HG03378 (cell line): ENCODE data around the gene IPP.
"Not testable (repeated sequence)": the region's sequence is repeated elsewhere in the genome, so short reads cannot be mapped to it uniquely, and the experiment has no call there.

Experiments
- ATAC-seq: cut with Tn5 transposase; IDR thresholded peaks from one replicate; pipeline ENCODE4 v1.9.1; 2021; ENCODE audit warnings: mild to moderate bottlenecking, moderate library complexity; ENCODE audit not compliant: unreplicated experiment

IPP gene

DNA sequence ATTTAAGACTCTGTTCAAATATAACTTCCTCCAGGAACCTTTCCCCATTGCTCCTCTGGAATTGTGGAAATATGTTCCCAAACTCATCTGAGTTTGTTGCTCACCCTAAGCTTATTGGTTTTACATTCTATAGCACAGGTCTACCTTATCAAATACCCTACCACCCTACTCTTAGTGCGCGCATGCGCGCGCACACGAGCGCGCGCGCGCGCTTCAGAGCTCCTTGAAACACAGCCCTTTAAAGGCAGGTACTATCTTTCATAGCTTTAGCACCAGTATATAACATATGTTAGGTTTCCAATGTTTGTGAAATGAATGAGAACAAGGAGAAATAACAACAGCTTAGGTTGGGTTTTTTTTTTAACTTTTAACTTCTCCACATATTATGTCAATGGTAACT lies 3.5 kb downstream of the IPP start:
- ATAC-seq: no peak

DNA sequence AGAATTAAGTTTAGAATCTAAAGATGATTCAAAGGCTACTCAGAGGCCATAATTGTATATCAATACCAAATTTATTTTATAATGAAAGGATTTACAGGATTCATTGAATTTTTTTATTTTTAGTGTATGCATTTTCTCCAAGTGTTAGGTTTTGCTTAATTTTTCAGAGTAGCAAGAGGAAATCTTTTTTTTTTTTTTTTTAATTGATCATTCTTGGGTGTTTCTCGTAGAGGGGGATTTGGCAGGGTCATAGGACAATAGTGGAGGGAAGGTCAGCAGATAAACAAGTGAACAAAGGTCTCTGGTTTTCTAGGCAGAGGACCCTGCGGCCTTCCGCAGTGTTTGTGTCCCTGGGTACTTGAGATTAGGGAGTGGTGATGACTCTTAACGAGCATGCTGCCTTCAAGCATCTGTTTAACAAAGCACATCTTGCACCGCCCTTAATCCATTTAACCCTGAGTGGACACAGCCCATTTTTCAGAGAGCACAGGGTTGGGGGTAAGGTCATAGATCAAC lies 10.8 kb downstream of the IPP start:
- not testable (repeated sequence) for ATAC-seq

DNA sequence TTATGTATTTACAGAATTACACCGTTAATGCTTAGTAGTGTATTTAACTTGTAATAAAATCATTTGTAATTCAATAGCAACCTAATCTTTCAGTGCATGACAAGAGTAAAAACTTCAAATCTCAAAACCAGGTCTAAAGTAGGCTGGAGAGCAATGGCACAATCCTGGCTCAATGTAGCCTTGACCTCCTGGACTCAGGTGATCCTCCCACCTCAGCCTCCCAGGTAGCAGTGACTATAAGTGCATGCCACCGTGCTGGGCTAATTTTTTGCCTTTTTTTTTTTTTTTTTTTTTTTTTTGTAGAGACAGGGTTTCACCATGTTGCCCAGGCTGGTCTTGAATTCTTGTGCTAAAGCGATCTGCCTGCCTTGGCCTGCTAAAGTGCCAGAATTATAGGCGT lies 11.3 kb downstream of the IPP start:
- ATAC-seq: no peak

DNA sequence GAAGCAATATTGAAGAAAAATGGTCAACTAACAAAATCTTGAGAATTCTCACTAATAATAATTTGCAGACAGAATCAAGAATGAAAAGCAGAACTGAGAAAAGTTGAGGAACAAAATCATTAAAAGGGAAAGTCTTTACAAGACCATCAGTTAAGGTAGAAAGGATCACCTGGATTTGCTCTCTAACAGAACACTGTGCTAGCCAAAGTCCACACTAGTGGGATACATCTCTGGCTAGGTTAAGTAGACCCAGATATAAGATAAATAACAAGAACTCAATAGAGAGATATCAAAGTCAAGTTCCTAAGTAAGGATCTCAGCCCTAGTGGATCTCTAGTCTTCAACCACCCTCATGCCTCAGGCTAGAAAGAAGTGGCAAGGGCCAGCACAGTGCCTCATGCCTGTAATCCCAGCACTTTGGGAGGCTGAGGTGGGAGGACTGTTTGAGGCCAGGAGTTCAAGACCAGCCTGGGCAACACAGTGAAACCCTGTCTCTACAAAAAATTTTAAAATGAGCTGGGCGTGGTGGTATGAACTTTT lies 19.6 kb downstream of the IPP start:
- ATAC-seq: no peak

DNA sequence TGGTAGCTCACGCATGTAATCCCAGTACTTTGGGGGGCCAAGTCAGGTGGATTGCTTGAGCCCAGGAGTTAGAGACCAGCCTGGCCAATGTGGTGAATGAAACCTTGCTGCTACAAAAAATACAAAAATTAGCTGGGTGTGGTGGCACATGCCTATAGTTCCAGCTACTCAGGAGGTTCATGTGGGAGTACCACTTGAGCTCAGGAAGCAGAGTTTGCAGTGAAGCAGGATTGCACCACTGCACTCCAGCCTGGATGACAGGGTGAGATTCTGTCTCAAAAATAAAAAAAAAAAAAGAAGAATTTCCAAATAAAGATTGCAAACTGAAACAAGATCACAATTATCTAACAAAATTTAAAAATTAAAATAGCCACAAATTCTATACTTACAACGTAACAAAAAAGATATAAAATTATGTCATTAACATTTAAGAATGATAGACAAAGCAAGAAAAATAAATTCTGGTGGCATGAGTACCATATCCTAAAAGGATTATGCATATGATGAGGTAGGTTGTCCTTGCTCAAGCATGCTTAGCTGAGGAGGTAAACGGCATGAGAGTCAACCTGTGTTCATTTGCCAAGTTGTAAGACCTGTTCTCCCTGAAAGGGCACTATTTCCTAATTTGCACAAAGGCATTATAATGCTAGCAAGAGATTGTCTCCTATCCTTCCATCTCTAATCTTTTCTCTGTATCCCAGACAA lies 20.2 kb downstream of the IPP start:
- ATAC-seq: no peak

DNA sequence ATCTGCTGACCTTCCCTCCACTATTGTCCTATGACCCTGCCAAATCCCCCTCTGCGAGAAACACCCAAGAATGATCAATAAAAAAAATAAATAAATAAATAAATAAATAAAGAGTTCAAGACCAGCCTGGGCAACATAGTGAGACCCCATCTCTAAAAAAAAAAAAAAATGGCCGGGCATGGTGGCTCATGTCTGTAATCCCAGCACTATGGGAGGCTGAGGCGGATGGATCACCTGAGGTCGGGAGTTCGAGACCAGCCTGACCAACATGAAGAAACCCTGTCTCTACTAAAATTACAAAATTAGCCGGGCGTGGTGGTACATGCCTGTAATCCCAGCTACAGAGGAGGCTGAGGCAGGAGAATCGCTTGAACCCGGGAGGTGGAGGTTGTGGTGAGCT lies 24.4 kb downstream of the IPP start:
- ATAC-seq: not testable (repeated sequence)

DNA sequence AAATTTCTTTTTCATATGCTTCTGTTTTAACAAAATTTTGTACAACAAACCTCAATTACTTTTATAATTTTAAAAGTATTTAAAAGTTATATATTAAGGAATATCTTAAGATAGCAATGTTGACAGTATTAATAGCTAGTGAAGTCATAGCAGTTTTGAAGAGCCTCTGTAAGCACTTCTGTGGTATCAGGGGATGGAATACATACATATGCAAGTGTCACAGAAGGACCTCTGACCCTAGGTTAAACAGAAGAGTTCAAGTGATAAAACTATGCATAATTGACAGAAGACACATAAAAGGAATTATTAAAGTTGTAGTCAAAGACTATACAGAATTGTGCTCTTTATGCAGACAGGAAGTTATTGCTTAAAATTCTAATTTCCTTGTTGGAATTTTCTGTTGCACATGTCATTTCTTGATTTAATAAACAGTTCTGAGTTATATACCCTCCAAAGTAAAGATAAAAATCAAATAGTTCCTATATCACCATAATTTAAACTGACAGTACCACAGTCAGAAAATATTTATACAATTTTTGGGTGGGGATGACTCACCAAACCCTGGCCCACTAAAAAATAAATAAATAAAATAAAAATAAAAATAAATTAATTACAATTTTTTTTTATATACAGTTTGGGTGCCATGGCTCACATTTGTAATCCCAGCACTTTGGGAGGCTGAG lies 27.1 kb downstream of the IPP start:
- no peak for ATAC-seq

DNA sequence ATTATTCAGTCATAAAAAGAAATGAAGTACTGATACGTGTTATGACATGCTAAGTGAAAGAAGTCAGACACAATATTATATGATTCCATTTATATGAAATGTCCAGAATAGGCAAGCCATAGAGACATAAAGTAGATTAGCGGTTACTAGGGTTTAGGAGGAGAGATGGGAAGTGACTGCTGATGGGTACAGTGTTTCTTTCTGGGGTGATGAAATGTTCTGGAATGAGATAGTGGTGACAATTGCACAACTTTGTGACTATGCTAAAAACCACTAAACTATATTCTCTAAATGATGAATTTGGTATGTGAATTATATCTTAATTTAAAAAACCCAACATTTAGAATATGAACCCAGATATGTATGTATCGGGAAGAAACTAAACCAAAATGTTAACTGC lies 27.6 kb downstream of the IPP start:
- ATAC-seq: no peak

DNA sequence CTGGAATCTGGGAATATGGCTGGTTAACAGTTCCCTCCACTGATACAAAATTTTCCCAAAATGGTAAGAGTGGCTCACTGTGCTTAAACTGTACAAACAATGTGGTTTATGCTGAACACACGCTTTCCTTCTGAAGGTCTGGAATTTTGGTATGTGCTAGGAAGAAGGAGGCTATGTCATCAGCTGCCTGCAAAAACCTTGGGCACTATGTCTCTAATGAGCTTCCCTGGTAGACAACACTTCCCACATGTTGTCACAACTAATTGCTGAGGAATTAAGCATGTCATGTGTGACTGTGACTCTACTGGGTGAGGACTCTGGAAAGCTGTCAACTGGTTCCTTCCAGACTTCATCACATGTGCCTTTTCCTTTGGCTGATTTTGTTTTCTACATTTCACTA lies 29.2 kb downstream of the IPP start:
- no peak for ATAC-seq

DNA sequence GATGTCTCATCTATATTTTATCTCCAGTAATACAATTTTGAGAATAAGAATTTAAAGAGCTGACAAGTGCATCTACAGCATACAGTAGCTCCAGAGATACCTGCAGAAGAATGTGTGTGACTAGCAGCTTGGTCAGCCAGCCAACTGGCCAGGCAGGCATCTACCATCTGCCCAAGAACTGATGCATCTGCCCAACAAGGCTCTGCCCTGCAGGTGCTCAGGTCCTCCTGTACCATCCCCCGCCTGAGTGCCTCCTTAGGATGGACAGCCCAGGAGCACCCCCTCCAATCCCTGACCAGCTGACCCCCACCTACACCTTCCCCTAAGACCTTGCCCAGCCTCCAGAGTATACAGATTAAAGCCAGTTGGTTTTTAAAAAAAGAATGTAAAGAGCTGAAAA lies 32.2 kb downstream of the IPP start:
- no peak for ATAC-seq

DNA sequence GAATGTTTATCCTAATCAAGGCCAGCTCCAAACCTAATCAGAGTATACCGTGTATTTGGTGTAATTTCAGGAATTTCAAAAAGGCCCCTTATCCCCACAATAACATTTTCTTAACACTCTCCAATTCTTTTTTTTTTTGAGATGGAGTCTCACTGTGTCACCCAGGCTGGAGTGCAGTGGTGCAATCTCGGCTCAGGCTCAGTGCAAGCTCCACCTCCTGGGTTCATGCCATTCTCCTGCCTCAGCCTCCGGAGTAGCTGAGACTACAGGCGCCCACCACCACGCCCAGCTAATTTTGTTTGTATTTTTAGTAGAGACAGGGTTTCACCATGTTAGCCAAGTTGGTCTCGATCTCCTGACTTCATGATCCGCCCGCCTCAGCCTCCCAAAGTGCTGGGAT lies 33.1 kb downstream of the IPP start:
- ATAC-seq: not testable (repeated sequence)

DNA sequence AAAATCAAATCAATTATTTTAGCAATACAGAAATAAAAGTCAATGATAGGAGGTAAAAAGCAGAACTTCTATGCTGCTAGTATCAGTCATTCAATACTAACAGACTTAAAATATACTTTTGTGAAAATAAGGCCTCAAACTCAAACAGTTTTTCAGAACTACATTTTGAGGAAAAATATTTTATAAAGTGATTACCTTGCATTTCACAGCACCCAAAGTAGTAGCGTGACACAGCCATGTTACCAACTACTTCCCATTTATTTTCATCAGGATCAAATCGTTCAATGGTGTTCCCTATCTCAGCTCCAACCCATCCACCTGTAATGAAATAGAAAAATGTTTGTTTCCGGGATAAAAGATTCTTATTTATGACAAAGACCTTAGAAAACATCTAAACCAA lies 33.8 kb downstream of the IPP start:
- no peak for ATAC-seq

DNA sequence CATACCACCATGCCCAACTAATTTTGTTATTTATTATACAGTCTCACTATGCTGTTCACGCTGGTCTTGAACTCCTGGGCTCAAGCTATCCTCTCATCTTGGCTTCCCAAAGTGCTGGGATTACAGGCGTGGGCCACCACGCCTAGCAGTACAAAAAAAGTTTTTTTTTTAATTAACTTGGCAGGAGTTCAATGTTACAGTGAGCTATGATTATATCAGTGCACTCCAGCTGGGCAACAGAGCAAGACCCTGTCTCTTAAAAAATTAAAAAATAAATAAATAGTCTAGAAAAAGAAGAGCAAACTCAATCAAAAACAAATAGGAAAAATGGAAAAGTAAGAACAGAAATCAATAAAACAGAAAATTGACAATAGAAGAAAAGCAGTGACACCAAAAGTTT lies 36.7 kb downstream of the IPP start:
- no peak for ATAC-seq

DNA sequence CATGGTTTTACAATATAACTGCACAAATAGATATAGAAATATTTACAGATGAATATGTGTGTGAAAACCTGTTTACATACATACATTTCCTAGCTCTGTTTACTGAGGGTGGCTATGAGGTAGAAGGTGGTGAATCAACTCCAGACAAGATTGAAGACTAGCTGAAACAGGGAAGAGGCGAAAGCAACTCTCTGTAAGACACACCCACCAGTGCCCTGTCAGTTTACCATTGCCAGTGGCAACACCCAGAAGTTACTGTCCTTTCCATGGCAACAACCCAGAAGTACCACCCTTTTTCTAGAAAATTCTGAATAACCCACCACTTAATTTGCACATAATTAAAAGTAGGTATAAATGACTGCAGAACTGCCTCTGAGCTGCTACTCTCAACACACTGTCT lies 45.8 kb downstream of the IPP start:
- ATAC-seq: no peak

DNA sequence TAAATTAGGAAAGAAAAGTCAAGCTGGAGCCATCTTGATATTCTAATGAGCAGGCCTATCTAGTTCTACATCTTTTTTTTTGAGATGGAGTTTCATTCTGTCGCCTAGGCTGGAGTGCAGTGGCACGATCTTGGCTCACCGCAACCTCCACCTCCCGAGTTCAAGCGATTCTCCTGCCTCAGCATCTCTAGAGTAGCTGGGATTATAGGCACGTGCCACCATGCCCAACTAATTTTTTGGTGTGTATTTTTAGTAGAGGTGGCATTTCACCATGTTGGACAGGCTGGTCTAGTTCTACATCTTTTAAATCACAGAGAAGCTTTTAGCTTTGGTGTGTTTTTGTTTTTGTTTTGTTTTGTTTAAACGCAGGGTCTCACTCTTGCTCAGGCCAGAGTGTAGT lies 55.6 kb downstream of the IPP start:
- ATAC-seq: no peak

DNA sequence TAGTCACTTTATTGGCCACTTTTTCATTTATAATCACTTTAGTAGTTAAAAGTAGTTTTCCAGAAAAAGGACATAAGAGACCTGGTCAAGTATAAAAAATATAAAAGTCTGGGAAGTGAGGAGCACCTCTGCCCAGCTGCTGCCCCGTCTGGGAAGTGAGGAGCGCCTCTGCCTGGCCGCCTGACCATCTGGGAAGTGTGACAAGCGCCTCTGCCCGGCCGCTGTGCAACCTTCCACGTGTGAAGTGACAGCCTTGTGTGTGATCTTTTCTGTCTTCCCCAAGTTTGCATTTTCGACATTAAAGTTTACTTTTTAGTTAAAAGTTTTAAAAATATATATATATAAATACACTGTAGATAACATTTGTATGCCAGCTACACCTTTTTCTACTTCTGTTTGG lies 56.6 kb downstream of the IPP start:
- not testable (repeated sequence) for ATAC-seq

DNA sequence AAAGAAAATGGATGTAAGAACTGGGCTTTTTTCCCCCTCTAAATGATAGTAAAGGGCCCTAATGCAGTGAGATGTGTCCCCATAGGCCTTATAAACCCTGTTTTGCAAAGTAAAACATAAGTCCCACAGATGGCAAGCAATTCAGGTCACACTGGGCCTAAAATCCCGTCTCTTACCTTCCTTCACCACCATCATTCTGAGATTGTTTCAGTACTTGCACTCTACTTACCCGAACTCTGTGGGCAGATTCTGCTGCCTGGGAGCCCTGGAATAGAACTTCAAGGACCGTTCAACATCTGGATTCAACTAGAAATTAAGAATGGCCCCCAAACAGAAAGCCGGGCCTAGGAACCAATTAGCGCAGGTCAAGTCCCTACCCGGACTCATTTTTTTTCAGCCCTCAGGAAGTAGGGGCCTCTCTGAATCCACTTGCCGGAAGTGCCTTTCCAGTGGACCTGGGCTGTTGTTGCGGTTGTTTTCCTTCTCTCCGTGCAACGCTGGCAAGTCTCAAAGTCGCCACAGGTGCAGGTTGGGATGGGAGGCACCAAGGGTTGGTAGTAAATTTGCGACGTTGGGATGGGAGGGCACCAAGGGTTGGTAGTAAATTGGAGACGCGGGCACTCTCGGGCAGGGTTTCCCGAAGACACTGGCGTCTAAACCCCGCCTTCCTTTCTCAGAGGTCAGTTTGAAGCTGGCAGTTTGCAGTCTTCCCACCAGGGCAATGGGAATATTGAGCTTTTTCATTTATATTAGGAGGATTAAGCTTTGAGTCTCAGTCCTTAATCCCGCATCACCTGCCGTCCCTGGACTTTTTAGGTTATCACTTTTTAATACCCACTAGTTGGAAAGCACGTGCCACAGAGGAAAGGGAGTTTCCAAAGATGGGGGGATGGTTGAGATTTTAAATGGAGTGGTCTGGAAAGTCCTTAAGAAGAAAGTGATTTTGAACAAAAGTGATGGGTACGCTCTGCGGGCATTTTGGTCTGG lies 62.4 kb downstream of the IPP start, which contains the start of gene TMEM69:
Gene TMEM69 (plus strand): TSS at position 428 of the 987 bp plus-strand sequence. CDS start 2,888 bp downstream, outside the sequence.
- ATAC-seq: no peak

DNA sequence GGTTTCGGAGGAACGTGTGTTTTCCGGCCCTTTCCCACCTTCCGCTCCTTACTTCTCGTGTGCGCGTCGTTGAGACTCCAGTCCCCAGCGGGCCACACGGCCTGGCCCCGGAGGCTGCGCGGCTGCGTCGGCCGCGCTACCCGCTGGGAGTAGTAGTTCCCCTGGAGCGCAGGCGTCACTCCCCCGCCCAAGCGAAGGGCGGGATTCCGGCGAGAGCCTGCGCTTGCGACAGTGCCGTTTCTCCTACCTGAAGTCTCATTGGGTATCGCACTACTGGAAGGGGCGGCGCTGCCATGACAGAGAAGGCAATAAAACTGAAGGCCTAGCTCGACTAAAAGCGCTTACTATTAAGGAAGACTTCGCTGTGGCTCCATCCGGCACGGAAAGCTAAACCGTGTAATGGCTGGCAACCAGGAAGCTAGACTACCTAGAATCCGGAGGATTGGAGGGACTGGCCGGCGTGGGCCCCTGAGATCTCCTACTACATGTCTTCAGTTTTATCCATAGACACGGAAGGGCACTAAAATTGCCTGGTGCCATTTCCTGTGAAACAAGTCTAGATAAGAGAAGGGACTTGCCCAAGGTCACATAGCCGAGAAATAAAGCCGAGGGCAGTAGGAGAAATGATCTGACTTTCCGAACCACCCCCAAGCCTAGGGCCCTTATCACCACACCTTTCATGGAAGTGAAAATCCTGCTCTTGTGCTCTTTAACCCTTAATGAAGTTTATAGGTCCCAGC lies 63.3 kb downstream of the IPP start:
- ATAC-seq: peak; percentile 79

DNA sequence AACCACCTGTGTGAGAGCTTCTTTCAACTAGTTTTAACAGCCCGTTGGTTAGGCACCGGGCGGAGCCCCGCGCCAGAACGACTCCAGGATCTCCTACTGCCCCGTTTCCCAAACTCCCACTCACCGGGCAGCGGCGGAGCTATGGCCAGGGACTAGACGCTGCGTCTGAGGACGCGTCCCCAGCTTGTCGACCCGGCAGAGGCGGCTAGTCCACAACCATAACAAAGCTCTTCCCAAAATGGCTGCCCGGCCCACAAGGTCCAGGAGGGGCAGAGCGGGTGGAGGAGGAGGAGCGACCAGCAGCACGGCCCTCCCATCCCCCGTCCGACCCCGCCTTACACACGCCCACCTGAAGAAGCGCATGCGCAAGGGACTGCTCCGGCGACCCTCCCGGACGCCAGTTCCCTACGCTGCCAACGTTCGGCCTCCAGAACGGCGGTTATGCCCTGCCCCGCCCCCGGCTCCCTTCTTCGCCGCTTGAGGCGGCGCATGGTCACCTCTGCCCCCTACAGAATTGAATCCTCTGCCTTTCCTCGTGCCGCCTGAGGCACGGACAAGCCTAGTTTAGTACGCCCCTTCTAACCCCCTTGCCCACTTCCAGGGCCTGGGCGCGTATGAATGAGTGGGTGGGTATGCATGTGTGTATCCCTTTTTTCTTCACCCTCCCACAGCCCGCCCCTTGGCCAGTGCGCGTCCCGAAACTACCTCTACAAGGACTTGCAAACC lies 64.0 kb downstream of the IPP start, which contains the start of gene GPBP1L1:
Gene GPBP1L1 (minus strand): TSS at position 246 of the 726 bp plus-strand sequence. CDS start 27,446 bp downstream, outside the sequence.
- peak; percentile 44 for ATAC-seq

DNA sequence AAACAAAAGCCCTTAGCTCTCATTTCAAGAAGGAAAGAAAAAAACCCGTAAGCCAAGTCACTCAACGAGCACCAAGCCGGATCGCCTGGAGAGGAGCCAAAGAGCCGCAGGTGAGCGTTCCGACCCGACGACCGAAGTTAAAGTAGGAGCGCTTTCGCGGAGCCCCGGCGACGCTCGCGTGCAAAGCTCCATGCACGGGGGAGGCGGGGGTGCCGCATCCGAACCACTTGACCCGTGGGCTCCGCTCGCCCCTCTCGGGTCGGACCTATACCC lies 64.5 kb downstream of the IPP start:
- peak; percentile 2 for ATAC-seq
